GM12891 (cell line): Measurements from ENCODE around the gene RPUSD3.

Experiments used
- POLR2A ChIP-seq: IDR thresholded peaks from 2 replicates; pipeline ENCODE4 v1.6.1; 2011; ENCODE audit warnings: low read depth, low read length, control low read depth
- POLR2AphosphoS5 ChIP-seq: IDR thresholded peaks from 2 replicates; pipeline ENCODE4 v1.6.1; 2011; ENCODE audit warnings: low read depth, low read length, control low read depth
- POU2F2 ChIP-seq: IDR thresholded peaks from 2 replicates; pipeline ENCODE4 v1.6.1; 2011; ENCODE audit warnings: low read depth, mild to moderate bottlenecking, control low read depth, low read length, moderate library complexity
- TAF1 ChIP-seq: IDR thresholded peaks from 2 replicates; pipeline ENCODE4 v1.6.1; 2011; ENCODE audit warnings: low read depth, low read length, control low read depth

GRCh38 chr3:9884555-9885165, 40.9 kb upstream of the RPUSD3 start:
- TF ChIP-seq POLR2A, result no peak
- TF ChIP-seq TAF1, result no peak
- no peak for TF ChIP-seq POLR2AphosphoS5
- no peak for TF ChIP-seq POU2F2
